IPS-18c (cell line): ENCODE results near the gene PDE4B.
"Not testable (repeated sequence)": the region's sequence is repeated elsewhere in the genome, so short reads cannot be mapped to it uniquely, and the experiment has no call there.

ENCODE experiments used
- H3K4me3 ChIP-seq: 2 replicates; pipeline ENCODE4 v1.7.0; 2013; ENCODE audit warnings: low read depth, mild to moderate bottlenecking, low read length, moderate library complexity; ENCODE audit not compliant: insufficient read depth
- H3K9me3 ChIP-seq: one replicate; pipeline ENCODE4 v1.6.1; 2013; ENCODE audit warnings: mild to moderate bottlenecking, low read length, moderate library complexity; ENCODE audit not compliant: control insufficient read depth, insufficient read depth

The PDE4B gene

GRCh38 chr1:65992165-65992821 lies 199.6 kb downstream of the PDE4B start:
- Histone ChIP-seq H3K9me3 (no peaks in the 10 kb centered on the region), H3K4me3 (no peak overlapping the region)

- Histone ChIP-seq H3K9me3 (no peaks in the 10 kb centered on the region), H3K4me3 (no peak overlapping the region)
Observed at GRCh38 chr1:65992831-65993271, 200.2 kb downstream of the PDE4B start.

GRCh38 chr1:65994223-65994622 lies 201.5 kb downstream of the PDE4B start:
- Histone ChIP-seq H3K9me3 (no peaks in the 10 kb centered on the region), H3K4me3 (no peak overlapping the region)

- no peak overlapping the region for H3K4me3 ChIP-seq
- H3K9me3 ChIP-seq: no peaks in the 10 kb centered on the region
Observed at GRCh38 chr1:65995336-65995735, 202.6 kb downstream of the PDE4B start.

DNA sequence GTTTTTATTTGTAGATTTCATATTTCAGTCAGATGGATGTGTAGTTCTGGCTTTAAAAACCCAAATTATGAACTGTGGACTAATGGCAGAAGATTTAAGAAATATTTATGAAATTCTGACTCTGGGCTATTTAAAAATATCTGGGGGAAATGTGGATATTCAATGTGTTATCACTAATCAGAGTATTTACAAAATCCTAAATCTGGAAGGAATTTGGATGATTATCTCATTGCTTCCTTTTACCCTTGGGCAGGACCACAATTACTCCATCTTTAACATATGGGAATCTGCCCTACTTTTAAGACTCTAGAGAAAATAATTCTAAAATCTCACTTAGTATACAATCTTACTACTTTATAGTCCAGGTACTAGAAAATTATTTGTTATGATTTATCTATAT lies 203.2 kb downstream of the PDE4B start:
- no peaks in the 10 kb centered on the region for H3K9me3 ChIP-seq
- no peak overlapping the region for H3K4me3 ChIP-seq

GRCh38 chr1:65997693-65998092 lies 205.0 kb downstream of the PDE4B start:
- no peaks in the 10 kb centered on the region for H3K9me3 ChIP-seq

GRCh38 chr1:65998763-65999583 lies 206.3 kb downstream of the PDE4B start:
- Histone ChIP-seq H3K9me3 (no peaks in the 10 kb centered on the region), H3K4me3 (no peak overlapping the region)

More at GRCh38 chr1:65997693-65998092, 205.0 kb downstream of the PDE4B start:
- H3K4me3 ChIP-seq: no peak overlapping the region

- Histone ChIP-seq H3K4me3 (no peak overlapping the region), H3K9me3 (no peaks in the 10 kb centered on the region)
Observed at GRCh38 chr1:66000033-66000637, 207.4 kb downstream of the PDE4B start.

DNA sequence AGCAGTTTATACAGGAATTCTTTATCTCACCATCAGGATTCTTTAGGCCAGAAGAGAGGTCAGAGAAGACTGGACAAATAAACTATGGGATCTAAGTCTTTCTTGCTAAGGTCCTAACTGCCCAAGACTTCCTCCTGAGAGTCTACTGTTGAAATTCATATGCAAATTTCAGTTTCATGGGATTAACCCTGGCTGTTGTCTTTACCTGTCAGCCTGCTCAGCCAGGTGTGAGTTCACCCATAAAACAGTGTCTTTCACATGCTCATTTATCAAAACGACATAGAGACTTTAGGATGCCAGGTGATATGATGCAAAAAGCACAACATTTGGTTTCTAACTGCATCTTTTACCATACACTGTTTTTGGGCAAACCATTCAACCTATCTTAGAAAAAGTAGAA lies 211.0 kb downstream of the PDE4B start:
- no peaks in the 10 kb centered on the region for H3K9me3 ChIP-seq
- H3K4me3 ChIP-seq: no peak overlapping the region

DNA sequence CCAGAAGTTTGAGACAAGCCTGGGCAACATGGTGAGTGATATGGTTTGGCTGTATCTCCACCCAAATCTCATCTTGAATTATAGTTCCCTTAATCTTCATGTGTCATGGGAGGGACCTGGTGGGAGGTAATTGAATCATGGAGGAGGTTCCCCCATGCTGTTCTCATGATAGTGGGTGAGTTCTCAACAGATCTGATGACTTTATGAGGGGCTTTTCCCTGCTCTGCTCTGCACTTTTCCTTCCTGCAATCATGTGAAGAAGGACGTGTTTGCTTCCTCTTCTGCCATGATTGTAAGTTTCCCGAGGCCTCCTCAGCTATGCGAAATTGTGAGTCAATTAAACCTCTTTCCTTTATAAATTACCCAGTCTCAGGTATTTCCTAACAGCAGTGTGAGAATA lies 213.8 kb downstream of the PDE4B start:
- H3K9me3 ChIP-seq, H3K4me3 ChIP-seq: not testable (repeated sequence)

DNA sequence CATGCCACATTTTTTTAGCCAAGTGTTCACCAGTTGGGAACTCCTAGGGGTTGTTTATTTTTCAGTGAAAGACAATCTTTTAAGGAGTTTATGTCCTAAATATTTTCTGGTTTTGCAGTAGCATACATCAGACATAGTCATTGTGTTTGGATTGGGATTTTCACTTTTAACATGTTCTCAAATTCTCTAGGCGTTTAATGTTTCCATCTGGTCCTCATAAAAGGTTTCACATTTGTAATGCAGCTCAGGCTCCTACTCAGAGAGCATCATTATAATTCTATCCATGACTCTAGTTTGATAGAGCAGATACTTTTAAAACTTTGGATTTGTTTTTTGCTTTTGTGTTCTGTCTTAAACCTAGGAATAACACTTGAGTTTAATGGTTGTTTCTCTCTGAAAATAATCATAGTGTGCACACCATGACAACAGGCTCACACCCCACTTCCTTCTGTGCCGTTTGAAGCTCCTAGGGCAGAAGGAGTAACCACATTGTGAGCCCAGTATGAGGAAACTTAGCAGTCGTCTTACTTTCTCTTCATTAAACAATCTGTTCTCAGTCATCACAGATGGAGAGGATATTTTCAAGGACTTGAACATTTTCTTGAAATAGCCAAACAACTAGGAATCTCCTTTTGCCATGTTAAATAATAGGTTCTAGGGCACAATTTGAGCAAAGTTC lies 219.6 kb downstream of the PDE4B start:
- no peak overlapping the region for H3K4me3 ChIP-seq

DNA sequence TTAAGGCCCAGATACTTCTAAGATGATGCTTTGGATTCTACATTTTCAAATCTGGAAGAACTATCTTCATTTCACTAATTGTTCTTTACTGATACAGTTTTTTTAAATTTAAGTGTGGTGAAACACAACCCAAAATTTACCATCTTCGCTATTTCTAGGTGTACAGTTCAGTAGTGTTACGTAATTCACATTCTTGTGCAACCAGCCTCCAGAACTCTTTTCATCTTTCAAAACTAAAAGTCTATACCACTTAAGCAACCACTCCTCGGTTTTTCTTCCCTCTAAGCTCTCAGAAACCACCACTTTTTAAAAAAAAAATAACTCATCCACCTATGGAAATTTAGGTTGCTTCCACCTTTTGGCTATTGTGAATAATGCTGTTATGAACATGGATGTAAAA lies 220.7 kb downstream of the PDE4B start:
- Histone ChIP-seq H3K4me3 (no peak overlapping the region), H3K9me3 (no peaks in the 10 kb centered on the region)

More for the DNA sequence above, 219.6 kb downstream of the PDE4B start:
- H3K9me3 ChIP-seq: no peaks in the 10 kb centered on the region

DNA sequence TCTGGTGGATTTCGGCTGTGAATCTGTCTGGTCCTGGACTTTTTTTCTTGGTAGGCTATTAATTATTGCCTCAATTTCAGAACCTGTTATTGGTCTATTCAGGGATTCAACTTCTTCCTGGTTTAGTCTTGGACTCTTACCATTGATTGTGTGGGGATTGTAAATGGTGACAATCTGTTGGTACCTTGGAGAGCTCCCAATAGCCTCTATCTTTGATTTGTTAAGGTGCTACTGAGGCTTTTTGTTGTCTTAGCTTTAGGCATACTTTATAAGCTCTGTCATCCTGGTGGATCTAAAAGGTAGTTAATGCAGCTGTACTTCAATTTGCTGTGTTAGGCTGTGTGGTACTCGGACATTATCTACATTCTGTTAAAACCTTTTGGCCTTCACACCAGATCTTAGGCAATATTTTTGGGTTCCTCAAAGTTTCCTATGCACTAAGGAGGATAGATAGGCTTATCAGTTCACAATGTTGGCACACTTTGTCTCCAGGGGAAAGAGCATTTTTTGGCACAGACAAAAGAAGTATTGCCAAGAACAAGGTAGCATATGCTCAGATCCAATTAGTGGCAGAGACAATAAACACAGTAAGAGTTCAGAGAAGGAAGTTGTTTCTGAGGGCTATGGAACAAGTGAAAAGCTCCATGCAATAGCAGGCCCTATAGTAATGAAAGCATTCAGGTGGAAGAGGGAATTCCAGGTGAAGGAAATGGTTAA lies 230.4 kb downstream of the PDE4B start:
- H3K9me3 ChIP-seq: no peaks in the 10 kb centered on the region
- no peak overlapping the region for H3K4me3 ChIP-seq

DNA sequence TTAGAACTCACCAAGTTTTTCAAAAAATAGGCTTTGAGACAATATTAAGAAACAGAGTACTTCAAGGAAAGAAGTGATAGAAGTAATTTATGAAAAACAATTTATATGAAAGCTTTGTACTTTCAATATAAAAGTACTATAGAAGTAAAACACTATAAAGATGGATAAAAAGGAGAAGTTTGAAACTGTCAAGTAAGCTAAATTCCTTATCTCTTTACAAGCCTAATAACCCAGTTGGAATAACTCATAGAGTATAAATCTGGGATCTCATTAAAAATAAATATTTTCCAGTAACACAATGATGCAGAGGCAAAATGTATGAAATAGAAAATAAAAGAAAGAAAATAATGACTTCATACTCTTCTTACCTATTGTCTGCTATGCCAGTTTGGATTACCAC lies 232.5 kb downstream of the PDE4B start:
- H3K9me3 ChIP-seq: no peaks in the 10 kb centered on the region
- H3K4me3 ChIP-seq: no peak overlapping the region

GRCh38 chr1:66028035-66028434 lies 235.3 kb downstream of the PDE4B start:
- Histone ChIP-seq H3K4me3 (no peak overlapping the region), H3K9me3 (no peaks in the 10 kb centered on the region)

- no peak overlapping the region for H3K4me3 ChIP-seq
- H3K9me3 ChIP-seq: no peaks in the 10 kb centered on the region
Observed at GRCh38 chr1:66033781-66034180, 241.1 kb downstream of the PDE4B start.

DNA sequence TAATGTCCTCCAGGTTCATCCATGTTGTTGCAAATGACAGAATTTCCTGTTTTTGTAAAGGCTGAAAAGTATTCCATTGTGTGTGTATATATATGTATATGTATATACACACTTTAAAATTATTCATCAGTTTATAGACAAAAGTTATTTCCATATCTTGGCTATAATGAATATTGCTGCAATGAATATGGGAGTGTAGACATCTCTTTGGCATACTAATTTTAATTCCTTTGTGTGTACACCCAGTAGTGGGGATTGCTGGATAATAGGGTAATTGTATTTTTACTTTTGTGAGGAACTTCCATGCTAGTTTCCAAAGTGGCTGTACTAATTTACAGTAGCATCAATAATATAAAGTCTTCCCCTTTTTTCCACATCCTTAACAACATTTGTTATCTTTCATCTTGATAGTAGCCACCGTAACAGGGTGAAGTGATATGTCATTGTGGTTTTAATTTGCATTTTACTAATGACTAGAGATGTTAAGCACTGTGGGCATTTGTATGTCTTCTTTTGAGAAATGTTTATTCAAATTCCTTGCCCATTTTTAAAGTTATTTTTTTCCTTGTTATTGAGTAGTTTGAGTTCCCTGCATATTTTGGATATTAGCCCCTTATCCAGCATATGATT lies 243.0 kb downstream of the PDE4B start:
- H3K9me3 ChIP-seq: no peaks in the 10 kb centered on the region
- H3K4me3 ChIP-seq: no peak overlapping the region
